Erythroblast (primary cell): ENCODE measurements around the gene GPR137B.

Experiments
- GATA1 ChIP-seq: IDR thresholded peaks from 2 replicates; pipeline ENCODE4 v1.6.1; 2011; ENCODE audit warnings: low read depth, mild to moderate bottlenecking, control low read depth, low read length, moderate library complexity
- POLR2A ChIP-seq: IDR thresholded peaks from 2 replicates; pipeline ENCODE4 v1.6.1; 2011; ENCODE audit warnings: mild to moderate bottlenecking, low read length

- TF ChIP-seq POLR2A (no peak), GATA1 (no peak)
These were observed 41.5 kb upstream of the GPR137B start for GRCh38 chr1:236100799-236101198.
